Measurements from ENCODE around the gene NOSTRIN. TPM values are rescaled to one million over a fixed set of nuclear protein-coding genes. Genes with fewer than 3 reads are reported as not detected.

Gene NOSTRIN
- total and polyA plus RNA-seq, 3 experiments from 2014 or later = not detected

- peaks cover 0 to 4% (median 0%) of the 10 kb centered on the region in 5 donors for H3K9me3 Mint-ChIP-seq
- Histone ChIP-seq H3K9me3 (ENCODE audit: low read length) (no peaks in the 10 kb centered on the region), H3K36me3 (ENCODE audit: insufficient read depth, low read length) (no peaks in the 10 kb centered on the region), H3K4me1 (ENCODE audit: insufficient read depth, low read length) (no peaks in the 10 kb centered on the region), H3K27me3 (ENCODE audit: insufficient read depth, low read length, poor library complexity, severe bottlenecking) (no peaks in the 10 kb centered on the region), H3K27ac (ENCODE audit: low read depth, low read length) (no peak overlapping the region), H3K4me3 (ENCODE audit: low read length) (no peak overlapping the region)
- peaks cover 5 to 14% (median 9%) of the 10 kb centered on the region in 3 donors for H3K4me1 Mint-ChIP-seq
- H3K27ac Mint-ChIP-seq = no peak overlapping the region
- peak overlapping the region in 3 of 7 donors; percentile 15 to 47 (median 29) for H3K4me3 Mint-ChIP-seq
- H3K36me3 Mint-ChIP-seq = peaks cover 0 to 3% (median 0%) of the 10 kb centered on the region in 3 donors
- ChIA-PET POLR2A (no interaction called here), CTCF (no interaction called here)
- peaks cover 4 to 36% of the 10 kb centered on the region in 2 donors for H3K27me3 Mint-ChIP-seq
- DNase-seq = no peak
These were observed 110.5 kb downstream of the NOSTRIN start for GRCh38 chr2:168912901-168913369.

DNA sequence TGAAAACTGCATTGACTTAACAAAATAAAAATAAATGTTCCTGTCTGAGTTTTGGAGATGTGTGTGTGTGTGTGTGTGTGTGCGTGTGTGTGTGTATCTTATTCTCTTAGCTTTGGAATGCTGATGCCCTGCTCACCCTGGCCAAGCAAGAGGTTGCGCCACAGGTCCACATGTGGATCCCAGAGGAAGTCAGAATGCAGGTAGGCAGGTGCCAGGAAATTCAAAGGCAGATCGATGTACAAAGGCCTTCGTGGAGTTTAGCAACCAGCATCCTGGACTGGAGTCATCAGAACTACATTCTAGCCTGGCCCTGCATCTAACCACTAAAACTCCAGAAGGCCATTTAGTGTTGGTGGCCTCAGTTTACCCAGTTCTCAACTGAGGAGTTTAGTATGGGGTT lies 111.1 kb downstream of the NOSTRIN start:
- peaks cover 5 to 14% (median 9%) of the 10 kb centered on the region in 3 donors for H3K4me1 Mint-ChIP-seq
- no peak overlapping the region for H3K4me3 Mint-ChIP-seq
- Histone ChIP-seq H3K9me3 (ENCODE audit: low read length) (no peaks in the 10 kb centered on the region), H3K4me1 (ENCODE audit: insufficient read depth, low read length) (no peaks in the 10 kb centered on the region), H3K27ac (ENCODE audit: low read depth, low read length) (no peak overlapping the region), H3K4me3 (ENCODE audit: low read length) (no peak overlapping the region), H3K36me3 (ENCODE audit: insufficient read depth, low read length) (no peaks in the 10 kb centered on the region), H3K27me3 (ENCODE audit: insufficient read depth, low read length, poor library complexity, severe bottlenecking) (no peaks in the 10 kb centered on the region)
- POLR2A ChIA-PET = no interaction called here
- H3K27ac Mint-ChIP-seq = no peak overlapping the region
- H3K9me3 Mint-ChIP-seq = peaks cover 0 to 4% (median 0%) of the 10 kb centered on the region in 5 donors
- CTCF ChIA-PET = no interaction called here
- H3K36me3 Mint-ChIP-seq = peaks cover 0 to 3% (median 0%) of the 10 kb centered on the region in 3 donors
- DNase-seq = no peak
- peaks cover 4 to 36% of the 10 kb centered on the region in 2 donors for H3K27me3 Mint-ChIP-seq

Other genes starting within 250 kb of the NOSTRIN start
- 10 to 100 TPM; 24.1 to 27.7 TPM for gene SPC25, start 87.8 kb downstream of the NOSTRIN start, total RNA-seq
- not detected for gene SPC25, start 87.8 kb downstream of the NOSTRIN start, polyA plus RNA-seq
- gene G6PC2, start 98.7 kb downstream of the NOSTRIN start, total RNA-seq = not detected
- not detected for gene G6PC2, start 98.7 kb downstream of the NOSTRIN start, polyA plus RNA-seq
- not detected for gene ABCB11, start 228.7 kb downstream of the NOSTRIN start, total RNA-seq
- gene ABCB11, start 228.7 kb downstream of the NOSTRIN start, polyA plus RNA-seq = not detected